Keratinocyte (primary cell): ENCODE data around the gene ARPC5.

ENCODE experiments used
- CTCF ChIP-seq, 3 experiments: IDR thresholded peaks in 1 of 3; conservative IDR thresholded peaks in 1 of 3; optimal IDR thresholded peaks in 1 of 3; 2 replicates in 2 of 3; 3 replicates in 1 of 3; pipeline versions ENCODE3 to v1.5.1; 2011; ENCODE audit warnings: low read length in 3 of 3, mild to moderate bottlenecking in 3 of 3, moderate library complexity in 2 of 3, control low read depth in 1 of 3, inconsistent platforms in 1 of 3; ENCODE audit not compliant: insufficient read depth in 2 of 3; ENCODE audit errors: extremely low read depth in 1 of 3
- EZH2 ChIP-seq: IDR thresholded peaks from one replicate; pipeline ENCODE4 v1.6.1; 2012; ENCODE audit warnings: inconsistent platforms, mild to moderate bottlenecking, low read length, moderate library complexity

- TF ChIP-seq CTCF (optimal IDR thresholded peaks at IDR 0.05 in 1 of 3, IDR thresholded peaks at IDR 0.05 in 1 of 3, conservative IDR thresholded peaks at IDR 0.05 in 1 of 3; ENCODE audit: extremely low read depth in 1 of 3, insufficient read depth in 2 of 3, low read length in 3 of 3) = no peak
- TF ChIP-seq EZH2 = no peak
These were observed 53.4 kb downstream of the ARPC5 start for GRCh38 chr1:183582021-183582713.
